Neuronal stem cell (in vitro differentiated cells): ENCODE data around the gene GLIS1.

Source experiments
- DNase-seq: peaks from one replicate; pipeline ENCODE4 v3.0.0-alpha.2; 2013; ENCODE audit warnings: low spot score
- H2AFZ ChIP-seq: one replicate; pipeline ENCODE4 v1.6.1; 2013; ENCODE audit warnings: mild to moderate bottlenecking, low read length, inconsistent platforms
- H2AK5ac ChIP-seq: 2 replicates; pipeline ENCODE4 v1.6.1; 2013; ENCODE audit warnings: low read depth, mild to moderate bottlenecking, inconsistent platforms, low read length, moderate library complexity, mixed read lengths
- H2BK120ac ChIP-seq: 2 replicates; pipeline ENCODE4 v1.6.1; 2013; ENCODE audit warnings: low read depth, mild to moderate bottlenecking, inconsistent platforms, low read length, moderate library complexity, mixed read lengths
- H2BK12ac ChIP-seq: one replicate; pipeline ENCODE4 v1.6.1; 2013; ENCODE audit warnings: low read length, inconsistent platforms
- H2BK15ac ChIP-seq: 2 replicates; pipeline ENCODE4 v1.6.1; 2013; ENCODE audit warnings: mild to moderate bottlenecking, low read length, inconsistent platforms, mixed read lengths
- H2BK5ac ChIP-seq: one replicate; pipeline ENCODE4 v1.6.1; 2013; ENCODE audit warnings: inconsistent platforms, mild to moderate bottlenecking, low read length, moderate library complexity
- H3K14ac ChIP-seq: one replicate; pipeline ENCODE4 v1.6.1; 2013; ENCODE audit warnings: low read length, inconsistent platforms
- H3K18ac ChIP-seq: 2 replicates; pipeline ENCODE4 v1.6.1; 2013; ENCODE audit warnings: low read length, inconsistent platforms
- H3K23ac ChIP-seq: 2 replicates; pipeline ENCODE4 v1.6.1; 2013; ENCODE audit warnings: low read depth, mild to moderate bottlenecking, mixed read lengths, low read length, inconsistent platforms; ENCODE audit not compliant: poor library complexity
- H3K27ac ChIP-seq: replicated peaks from 3 replicates; pipeline ENCODE4 v1.5.1; 2013; ENCODE audit warnings: low read length, inconsistent platforms
- H3K27me3 ChIP-seq, 3 experiments: 2 replicates each; pipeline ENCODE4 v1.6.1; 2013; ENCODE audit warnings: low read length in 3 of 3, mild to moderate bottlenecking in 2 of 3, inconsistent platforms in 1 of 3, low read depth in 1 of 3, mixed read lengths in 1 of 3, moderate library complexity in 1 of 3; ENCODE audit not compliant: control insufficient read depth in 3 of 3, insufficient read depth in 3 of 3
- H3K36me3 ChIP-seq, 2 donors: replicated peaks in 1 of 2; 2 replicates each; pipeline ENCODE4 v1.6.1; 2013; ENCODE audit warnings: low read length in 2 of 2; ENCODE audit not compliant: control insufficient read depth in 2 of 2, insufficient read depth in 2 of 2
- H3K4ac ChIP-seq: 2 replicates; pipeline ENCODE4 v1.6.1; 2013; ENCODE audit warnings: inconsistent platforms, mild to moderate bottlenecking, low read length, moderate library complexity
- H3K4me1 ChIP-seq, 2 donors: 1 replicate in 1 of 2; 2 replicates in 1 of 2; pipeline ENCODE4 v1.6.1; 2013; ENCODE audit warnings: low read length in 2 of 2, low read depth in 1 of 2; ENCODE audit not compliant: control insufficient read depth in 2 of 2, insufficient read depth in 1 of 2
- H3K4me2 ChIP-seq: one replicate; pipeline ENCODE4 v1.6.1; 2013; ENCODE audit warnings: mild to moderate bottlenecking, low read length, inconsistent platforms; ENCODE audit not compliant: insufficient read depth, poor library complexity, severe bottlenecking
- H3K4me3 ChIP-seq, 2 donors: 2 replicates each; pipeline ENCODE4 v1.5.1; 2013; ENCODE audit warnings: low read length in 2 of 2, mild to moderate bottlenecking in 2 of 2, inconsistent platforms in 1 of 2, moderate library complexity in 1 of 2
- H3K79me1 ChIP-seq: one replicate; pipeline ENCODE4 v1.6.1; 2013; ENCODE audit warnings: low read depth, mild to moderate bottlenecking, inconsistent platforms, low read length, moderate library complexity
- H3K9ac ChIP-seq: one replicate; pipeline ENCODE4 v1.6.1; 2013; ENCODE audit warnings: mild to moderate bottlenecking, low read depth, low read length, inconsistent platforms; ENCODE audit not compliant: poor library complexity
- H3K9me3 ChIP-seq, 2 donors: replicated peaks in 1 of 2; 2 replicates each; pipeline versions ENCODE3 to v1.6.1; 2013; ENCODE audit warnings: low read length in 2 of 2, mild to moderate bottlenecking in 2 of 2, inconsistent platforms in 1 of 2, low read depth in 1 of 2, mixed read lengths in 1 of 2, moderate library complexity in 1 of 2; ENCODE audit not compliant: control insufficient read depth in 2 of 2, insufficient read depth in 1 of 2
- H4K8ac ChIP-seq: one replicate; pipeline ENCODE4 v1.6.1; 2013; ENCODE audit warnings: low read depth, mild to moderate bottlenecking, inconsistent platforms, low read length, moderate library complexity
- H4K91ac ChIP-seq: one replicate; pipeline ENCODE4 v1.6.1; 2013; ENCODE audit warnings: low read length, low read depth, mild to moderate bottlenecking, inconsistent platforms; ENCODE audit not compliant: poor library complexity
- WGBS, 2 donors: extraction: QIAGEN DNeasy Blood & Tissue Kit; methylation state at CpG; one replicate each; pipeline ENCODE4 v1.1.7; 2013; ENCODE audit warnings: missing lambda C conversion rate in 2 of 2, mixed read lengths in 1 of 2; ENCODE audit not compliant: insufficient read length in 2 of 2, insufficient replicate concordance in 1 of 2; ENCODE audit errors: extremely low coverage in 2 of 2; 5-methylcytosine and 5-hydroxymethylcytosine counted together

The GLIS1 gene

DNA sequence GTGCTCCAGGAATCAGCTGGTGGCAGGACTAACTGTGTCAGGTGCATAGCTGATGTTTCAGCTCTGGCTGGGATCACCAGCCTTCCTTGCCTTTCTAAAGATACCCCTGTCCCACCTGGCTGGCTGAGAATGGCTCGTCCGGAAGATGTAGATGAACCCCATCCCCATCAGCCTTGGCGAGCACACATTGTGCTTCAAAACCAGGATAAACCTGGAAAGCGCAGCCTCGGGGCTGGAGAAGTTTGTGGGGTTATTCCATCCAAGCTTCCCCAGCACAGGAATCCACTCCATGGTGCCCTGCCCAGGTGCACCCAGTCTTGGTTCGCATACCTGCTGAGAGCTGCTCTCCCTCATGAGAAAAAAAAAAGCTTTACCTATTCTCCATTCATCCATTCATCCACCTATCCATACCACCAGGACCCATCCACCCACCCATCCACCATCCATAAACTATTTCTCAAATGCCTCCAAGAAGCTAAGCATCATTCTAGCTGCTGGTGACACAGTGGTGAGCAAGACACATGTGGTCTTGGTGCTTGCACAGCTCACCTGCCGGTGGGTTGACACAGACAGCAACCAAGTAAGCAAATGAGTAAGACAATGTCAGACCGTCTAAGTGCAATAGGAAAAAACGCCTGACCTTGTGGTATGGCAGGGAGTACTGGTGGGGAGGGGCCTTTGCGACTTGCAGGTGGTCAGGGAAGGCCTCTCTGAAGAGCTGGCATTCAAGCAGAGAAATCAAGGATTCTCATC, 185.8 kb downstream of the GLIS1 start:
- H4K8ac ChIP-seq: no peak overlapping the region
- H3K9me3 ChIP-seq: peaks cover 0 to 9% of the 10 kb centered on the region in 2 donors
- no peak overlapping the region for H2BK15ac ChIP-seq
- H3K4me2 ChIP-seq: no peak overlapping the region
- no peak for DNase-seq
- H3K4me1 ChIP-seq: peaks cover 0 to 16% of the 10 kb centered on the region in 2 donors
- H2BK120ac ChIP-seq: no peak overlapping the region
- H3K23ac ChIP-seq: no peak overlapping the region
- H3K9ac ChIP-seq: no peak overlapping the region
- no peak overlapping the region for H2AK5ac ChIP-seq
- H3K27ac ChIP-seq: no peak overlapping the region
- no peak overlapping the region for H3K4me3 ChIP-seq
- no peak overlapping the region for H4K91ac ChIP-seq
- no peak overlapping the region for H2BK5ac ChIP-seq
- H3K79me1 ChIP-seq: peaks cover 5% of the 10 kb centered on the region
- no peak overlapping the region for H2AFZ ChIP-seq
- peaks cover 0 to 3% of the 10 kb centered on the region in 2 donors for H3K36me3 ChIP-seq
- no peak overlapping the region for H3K14ac ChIP-seq
- H3K18ac ChIP-seq: no peak overlapping the region
- H3K27me3 ChIP-seq: peaks cover 0 to 28% (median 0%) of the 10 kb centered on the region in 3 experiments
- H3K4ac ChIP-seq: no peak overlapping the region
- WGBS, 2 donors: no CpG with 5 or more reads among the region's 10 CpGs
- no peak overlapping the region for H2BK12ac ChIP-seq

- Histone ChIP-seq H3K23ac (no peak overlapping the region), H4K91ac (no peak overlapping the region), H3K14ac (no peak overlapping the region), H2BK15ac (no peak overlapping the region), H3K27ac (no peak overlapping the region), H3K27me3 (peaks cover 0 to 31% (median 0%) of the 10 kb centered on the region in 3 experiments), H2BK120ac (no peak overlapping the region), H3K4ac (no peak overlapping the region), H2BK12ac (no peak overlapping the region), H3K9ac (no peak overlapping the region), H3K9me3 (peaks cover 0 to 9% of the 10 kb centered on the region in 2 donors), H4K8ac (no peak overlapping the region), H3K79me1 (peaks cover 5% of the 10 kb centered on the region), H3K4me2 (no peak overlapping the region), H3K4me1 (peaks cover 0 to 12% of the 10 kb centered on the region in 2 donors), H3K18ac (peak overlapping the region; percentile 51), H2AFZ (no peak overlapping the region), H3K36me3 (peaks cover 0 to 3% of the 10 kb centered on the region in 2 donors), H2AK5ac (no peak overlapping the region), H2BK5ac (no peak overlapping the region), H3K4me3 (no peak overlapping the region)
- no CpG with 5 or more reads among the region's 10 CpGs for WGBS, 2 donors
- DNase-seq: no peak
Observed at GRCh38 chr1:53552146-53552861, 186.7 kb downstream of the GLIS1 start.

DNA sequence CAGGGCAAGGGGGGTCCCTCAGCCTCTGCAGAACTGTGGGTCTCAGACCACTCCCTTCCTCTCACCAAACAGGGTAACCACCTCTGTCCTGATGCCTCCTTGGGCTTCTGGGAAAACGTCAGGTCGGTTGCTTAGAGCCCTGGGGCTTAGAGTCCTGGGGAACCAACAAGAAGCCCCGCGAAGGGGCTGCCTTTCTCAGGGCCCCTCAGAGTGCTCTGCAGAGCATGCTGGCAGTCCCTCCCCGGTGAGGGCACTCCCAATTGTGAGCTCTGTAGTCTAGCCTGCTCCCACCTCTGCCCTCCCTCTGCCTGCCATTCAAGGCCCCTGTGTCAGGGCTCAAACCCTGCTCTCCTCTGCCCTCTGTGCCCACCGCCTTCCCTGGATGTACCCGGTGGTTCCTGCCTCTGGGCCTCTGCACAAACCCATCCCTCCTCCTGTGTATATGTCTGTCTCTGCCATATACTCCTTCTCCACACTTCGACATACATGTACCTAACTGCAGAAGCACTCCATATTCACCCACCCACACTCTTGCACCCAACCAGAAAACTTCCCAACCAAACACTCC, 187.5 kb downstream of the GLIS1 start:
- H3K4me1 ChIP-seq: peaks cover 0 to 12% of the 10 kb centered on the region in 2 donors
- H3K9me3 ChIP-seq: peaks cover 0 to 4% of the 10 kb centered on the region in 2 donors
- no CpG with 5 or more reads among the region's 8 CpGs for WGBS, 2 donors
- DNase-seq: no peak
- H3K4me2 ChIP-seq: no peak overlapping the region
- H3K14ac ChIP-seq: no peak overlapping the region
- H4K91ac ChIP-seq: no peak overlapping the region
- peaks cover 3% of the 10 kb centered on the region for H3K79me1 ChIP-seq
- H4K8ac ChIP-seq: no peak overlapping the region
- H3K36me3 ChIP-seq: peaks cover 0 to 3% of the 10 kb centered on the region in 2 donors
- H3K18ac ChIP-seq: no peak overlapping the region
- H3K23ac ChIP-seq: no peak overlapping the region
- H3K4me3 ChIP-seq: no peak overlapping the region
- no peak overlapping the region for H2BK12ac ChIP-seq
- no peak overlapping the region for H3K4ac ChIP-seq
- no peak overlapping the region for H2BK15ac ChIP-seq
- no peak overlapping the region for H3K9ac ChIP-seq
- H3K27me3 ChIP-seq: peaks cover 0 to 35% (median 0%) of the 10 kb centered on the region in 3 experiments
- no peak overlapping the region for H2BK5ac ChIP-seq
- no peak overlapping the region for H2AK5ac ChIP-seq
- H3K27ac ChIP-seq: no peak overlapping the region
- H2AFZ ChIP-seq: no peak overlapping the region
- H2BK120ac ChIP-seq: no peak overlapping the region

GRCh38 chr1:53550201-53550741, 188.7 kb downstream of the GLIS1 start:
- H3K4me3 ChIP-seq: peak overlapping the region in 1 of 2 donors; percentile 29
- H3K36me3 ChIP-seq: no peaks in the 10 kb centered on the region
- WGBS, 2 donors: no CpG with 5 or more reads among the region's 7 CpGs
- H3K27me3 ChIP-seq: peaks cover 0 to 39% (median 0%) of the 10 kb centered on the region in 3 experiments
- H4K8ac ChIP-seq: no peak overlapping the region
- H3K79me1 ChIP-seq: no peaks in the 10 kb centered on the region
- H2BK12ac ChIP-seq: no peak overlapping the region
- peaks cover 0 to 13% of the 10 kb centered on the region in 2 donors for H3K4me1 ChIP-seq
- no peak overlapping the region for H2BK15ac ChIP-seq
- no peak overlapping the region for H4K91ac ChIP-seq
- no peak overlapping the region for H2BK5ac ChIP-seq
- H3K27ac ChIP-seq: no peak overlapping the region
- no peak overlapping the region for H3K14ac ChIP-seq
- no peak overlapping the region for H3K4ac ChIP-seq
- no peak for DNase-seq
- H2AK5ac ChIP-seq: no peak overlapping the region
- H3K9ac ChIP-seq: no peak overlapping the region
- H3K9me3 ChIP-seq: no peaks in the 10 kb centered on the region
- H3K4me2 ChIP-seq: no peak overlapping the region
- no peak overlapping the region for H2BK120ac ChIP-seq
- no peak overlapping the region for H3K18ac ChIP-seq
- no peak overlapping the region for H2AFZ ChIP-seq
- no peak overlapping the region for H3K23ac ChIP-seq
